Tibial artery (tissue), 4 donors: ENCODE measurements around the gene UBR4.

Source experiments
- DNase-seq, 2 donors: peaks; one replicate each; pipeline ENCODE4 v3.0.0-alpha.2; 2019
- H3K27ac ChIP-seq, 2 donors: fragments of 200-600 bp; sonication (generic) in 1 of 2; 1 replicate in 1 of 2; 2 replicates in 1 of 2; pipeline ENCODE4 v1.5.1; 2018 to 2019; ENCODE audit warnings: mild to moderate bottlenecking in 1 of 2
- H3K27me3 ChIP-seq, 2 donors: fragments of 200-600 bp; sonication (generic) in 1 of 2; one replicate each; pipeline versions ENCODE4 v1.5.1 to v1.6.0; 2016 to 2019
- H3K36me3 ChIP-seq, 3 donors: fragments of 200-600 bp; sonication (generic) in 2 of 3; one replicate each; pipeline ENCODE4 v1.5.1; 2016 to 2019; ENCODE audit warnings: mild to moderate bottlenecking in 2 of 3
- H3K4me1 ChIP-seq, 4 donors: fragments of 200-600 bp; sonication (generic) in 2 of 4; 1 replicate in 3 of 4; 2 replicates in 1 of 4; pipeline ENCODE4 v1.5.1; 2016 to 2019
- H3K4me3 ChIP-seq, 2 donors: fragments of 200-600 bp; sonication (generic) in 1 of 2; 1 replicate in 1 of 2; 2 replicates in 1 of 2; pipeline ENCODE4 v1.5.1; 2018 to 2019; ENCODE audit warnings: mild to moderate bottlenecking in 2 of 2
- H3K9me3 ChIP-seq, 3 donors: fragments of 200-600 bp; sonication (generic) in 1 of 3; one replicate each; pipeline ENCODE4 v1.5.1; 2016 to 2019
- CTCF ChIP-seq, 2 experiments: fragments of 200-600 bp in 1 of 2; fragments of 450-650 bp in 1 of 2; IDR thresholded peaks; one replicate each; pipeline ENCODE4 v1.5.1; 2017 to 2019; ENCODE audit warnings: antibody characterized with exemption in 2 of 2, mild to moderate bottlenecking in 1 of 2, moderate library complexity in 1 of 2
- intact Hi-C: fragments of 100-400 bp; cut with DNase I; formaldehyde crosslinking; loops from one replicate; pipeline ENCODE4 v1.15.0; 2023; ENCODE audit warnings: low total_unique reads

UBR4 gene

DNA sequence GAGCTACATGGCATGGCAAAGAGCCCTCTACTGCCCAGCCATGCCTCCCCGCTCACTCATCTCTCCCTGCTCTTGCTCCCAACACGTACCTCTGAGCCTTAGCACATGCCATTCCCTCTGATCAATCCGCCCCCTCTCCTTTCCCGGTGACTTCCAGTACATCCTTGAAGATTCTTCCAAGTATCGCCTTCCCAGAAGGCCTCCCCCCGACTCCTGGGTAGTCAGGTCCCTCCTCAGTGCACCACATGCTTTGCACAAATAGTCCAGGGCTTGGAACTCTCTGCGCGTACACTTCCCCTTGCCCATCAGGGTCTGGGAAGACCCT is 176.6 kb downstream of the UBR4 start:
- no peaks in the 10 kb centered on the region for H3K36me3 ChIP-seq
- H3K4me3 ChIP-seq = no peak overlapping the region
- no peak for DNase-seq
- no peak for TF ChIP-seq CTCF (IDR thresholded peaks at IDR 0.05)
- peaks cover 0 to 10% of the 10 kb centered on the region in 2 donors for H3K27me3 ChIP-seq
- intact Hi-C loops = no loop called here
- H3K9me3 ChIP-seq = no peaks in the 10 kb centered on the region
- no peak overlapping the region for H3K27ac ChIP-seq
- no peaks in the 10 kb centered on the region for H3K4me1 ChIP-seq

- Histone ChIP-seq H3K27me3 (peaks cover 0 to 14% of the 10 kb centered on the region in 2 donors), H3K4me1 (no peaks in the 10 kb centered on the region), H3K36me3 (no peaks in the 10 kb centered on the region), H3K27ac (no peak overlapping the region), H3K4me3 (no peak overlapping the region), H3K9me3 (no peaks in the 10 kb centered on the region)
- peak in 1 of 2 donors; percentile 59 for DNase-seq
- intact Hi-C loops = no loop called here
- TF ChIP-seq CTCF (IDR thresholded peaks at IDR 0.05) = no peak
Measured at GRCh38 chr1:19032701-19033514, 177.2 kb downstream of the UBR4 start.

DNA sequence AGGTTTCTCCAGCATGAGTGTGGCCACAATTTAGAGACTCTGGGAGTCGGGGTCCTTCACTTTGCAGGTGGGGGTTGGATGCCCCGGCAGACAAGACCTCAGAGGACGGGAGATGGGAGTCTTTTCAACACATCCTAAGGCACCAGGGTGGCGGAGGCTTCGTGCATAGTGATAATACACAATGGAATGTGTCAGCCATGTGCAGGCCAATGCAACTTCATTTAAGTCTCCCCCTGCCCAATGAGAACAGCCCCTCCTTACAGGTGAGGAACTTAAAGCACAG is 177.7 kb downstream of the UBR4 start:
- intact Hi-C loops = no loop called here
- H3K27ac ChIP-seq = no peak overlapping the region
- no peak overlapping the region for H3K4me3 ChIP-seq
- no peaks in the 10 kb centered on the region for H3K36me3 ChIP-seq
- H3K4me1 ChIP-seq = no peaks in the 10 kb centered on the region
- DNase-seq = peak in 1 of 2 donors; percentile 41
- no peaks in the 10 kb centered on the region for H3K9me3 ChIP-seq
- H3K27me3 ChIP-seq = peaks cover 0 to 15% of the 10 kb centered on the region in 2 donors
- no peak for TF ChIP-seq CTCF (IDR thresholded peaks at IDR 0.05)

DNA sequence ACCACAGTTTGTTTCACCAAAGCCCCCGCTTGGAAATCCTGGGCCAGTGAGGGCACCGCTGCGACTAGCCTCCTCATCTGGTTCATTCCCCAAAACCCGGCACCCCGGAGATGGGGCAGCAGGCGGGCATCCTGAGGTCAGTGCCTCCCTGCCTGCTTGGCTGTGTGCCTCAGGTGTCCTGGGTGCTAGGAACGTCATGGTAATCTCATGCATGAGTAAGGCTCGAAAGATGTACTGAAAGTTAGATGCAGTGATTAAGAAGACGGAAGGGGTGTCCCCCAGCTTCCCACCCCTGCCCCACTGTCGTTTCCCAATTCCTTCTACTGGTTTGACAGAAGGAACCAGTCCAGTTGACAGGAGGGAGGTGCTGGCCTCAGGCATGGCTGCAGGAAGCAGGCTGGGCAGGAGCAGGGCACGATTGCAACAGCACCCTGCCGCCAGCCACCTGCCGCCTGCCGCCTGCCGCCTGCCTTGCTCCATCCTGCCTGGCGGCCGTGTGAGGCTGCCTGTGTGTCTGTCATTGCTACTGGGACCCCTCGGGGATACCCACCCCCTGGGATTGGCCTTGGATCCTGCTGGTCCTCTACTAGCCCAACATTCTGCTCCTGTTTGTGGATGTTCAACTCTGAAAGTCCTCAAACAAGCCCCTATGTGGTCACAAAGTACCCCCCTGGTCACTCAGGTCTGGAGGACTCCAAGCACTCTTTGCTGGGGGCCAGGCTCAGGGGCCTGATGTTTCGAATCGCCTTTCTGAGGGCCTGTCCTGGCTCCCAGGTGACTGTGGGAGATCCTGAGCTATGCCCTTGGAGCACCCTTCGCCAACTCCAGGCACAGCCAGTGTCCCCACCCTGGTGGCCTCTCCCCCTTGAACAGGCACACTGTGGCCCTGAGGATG is 180.6 kb downstream of the UBR4 start:
- intact Hi-C loops = no loop called here
- Histone ChIP-seq H3K27ac (no peak overlapping the region), H3K27me3 (peaks cover 0 to 15% of the 10 kb centered on the region in 2 donors), H3K4me1 (no peaks in the 10 kb centered on the region), H3K36me3 (no peaks in the 10 kb centered on the region), H3K9me3 (no peaks in the 10 kb centered on the region), H3K4me3 (no peak overlapping the region)
- DNase-seq = peak in 1 of 2 donors; percentile 54
- no peak for TF ChIP-seq CTCF (IDR thresholded peaks at IDR 0.05)

DNA sequence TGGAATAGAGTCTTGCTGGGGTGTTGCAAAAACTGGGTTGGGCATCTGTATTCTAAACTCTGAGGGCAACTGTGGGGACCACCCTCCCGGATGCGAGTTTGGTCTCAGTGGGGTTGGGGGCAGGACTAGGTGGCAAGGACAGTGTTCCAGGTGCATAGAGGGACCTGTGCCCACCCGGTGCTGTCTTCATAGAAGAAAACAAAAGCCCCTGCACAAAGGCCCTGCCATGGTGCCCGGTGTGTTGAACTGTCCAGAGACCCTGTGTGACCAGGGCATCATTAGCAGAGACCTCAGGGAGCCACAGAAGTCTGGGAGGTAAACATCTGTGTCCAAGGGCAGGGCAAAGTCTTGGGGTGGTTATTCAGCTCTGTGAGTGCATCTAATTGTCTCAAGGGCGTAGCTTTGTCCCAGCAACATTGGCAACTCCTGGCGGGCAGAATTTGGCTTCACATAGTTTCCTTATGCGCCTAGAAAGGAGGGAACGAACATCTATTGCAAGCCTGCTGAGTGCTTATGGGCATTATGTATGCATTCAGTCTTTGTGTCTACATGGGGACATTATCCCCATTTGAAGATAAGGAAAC is 181.4 kb downstream of the UBR4 start:
- intact Hi-C loops = no loop called here
- H3K9me3 ChIP-seq = no peaks in the 10 kb centered on the region
- H3K4me3 ChIP-seq = no peak overlapping the region
- H3K4me1 ChIP-seq = no peaks in the 10 kb centered on the region
- TF ChIP-seq CTCF (IDR thresholded peaks at IDR 0.05) = no peak
- no peaks in the 10 kb centered on the region for H3K36me3 ChIP-seq
- H3K27ac ChIP-seq = no peak overlapping the region
- DNase-seq = peak in 1 of 2 donors; percentile 49
- H3K27me3 ChIP-seq = peaks cover 0 to 15% of the 10 kb centered on the region in 2 donors
